HL-60 (cell line): ENCODE measurements around the gene ARPC5.

ENCODE experiments used
- GABPA ChIP-seq: IDR thresholded peaks from 2 replicates; pipeline ENCODE4 v1.6.1; 2012; ENCODE audit warnings: low read depth
- SPI1 ChIP-seq: IDR thresholded peaks from 2 replicates; pipeline ENCODE4 v1.6.1; 2012; ENCODE audit warnings: low read depth, mild to moderate bottlenecking, borderline replicate concordance
- TF ChIP-seq, protein P1 (sequence below): IDR thresholded peaks from one replicate; pipeline ENCODE4 v1.5.1; 2011; ENCODE audit warnings: low read length, control low read depth, inconsistent platforms; ENCODE audit not compliant: insufficient read depth
- TF ChIP-seq, protein P2 (sequence below): IDR thresholded peaks from 2 replicates; pipeline ENCODE4 v1.6.1; 2012; ENCODE audit warnings: low read depth; ENCODE audit not compliant: insufficient replicate concordance

DNA sequence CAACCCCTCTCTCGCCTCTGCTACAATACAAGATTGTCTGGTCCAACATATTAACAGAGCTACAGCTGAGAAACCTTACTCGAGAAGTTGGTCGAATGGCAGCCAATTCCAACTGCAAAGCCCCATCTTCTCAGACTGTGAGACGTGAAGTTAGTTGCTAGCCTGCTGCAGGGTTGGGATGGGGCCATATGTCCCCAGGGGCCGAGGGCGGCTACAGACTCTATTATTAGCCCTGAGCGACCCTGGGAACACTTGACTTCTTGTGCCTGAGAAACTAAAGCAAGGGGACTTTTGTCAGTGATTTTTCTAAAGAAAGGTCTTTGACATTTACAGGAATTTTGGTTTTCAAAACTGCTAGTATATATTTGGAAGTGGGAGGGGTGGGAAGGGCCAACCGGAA is 59.0 kb downstream of the ARPC5 start:
- TF ChIP-seq, protein P1, sequence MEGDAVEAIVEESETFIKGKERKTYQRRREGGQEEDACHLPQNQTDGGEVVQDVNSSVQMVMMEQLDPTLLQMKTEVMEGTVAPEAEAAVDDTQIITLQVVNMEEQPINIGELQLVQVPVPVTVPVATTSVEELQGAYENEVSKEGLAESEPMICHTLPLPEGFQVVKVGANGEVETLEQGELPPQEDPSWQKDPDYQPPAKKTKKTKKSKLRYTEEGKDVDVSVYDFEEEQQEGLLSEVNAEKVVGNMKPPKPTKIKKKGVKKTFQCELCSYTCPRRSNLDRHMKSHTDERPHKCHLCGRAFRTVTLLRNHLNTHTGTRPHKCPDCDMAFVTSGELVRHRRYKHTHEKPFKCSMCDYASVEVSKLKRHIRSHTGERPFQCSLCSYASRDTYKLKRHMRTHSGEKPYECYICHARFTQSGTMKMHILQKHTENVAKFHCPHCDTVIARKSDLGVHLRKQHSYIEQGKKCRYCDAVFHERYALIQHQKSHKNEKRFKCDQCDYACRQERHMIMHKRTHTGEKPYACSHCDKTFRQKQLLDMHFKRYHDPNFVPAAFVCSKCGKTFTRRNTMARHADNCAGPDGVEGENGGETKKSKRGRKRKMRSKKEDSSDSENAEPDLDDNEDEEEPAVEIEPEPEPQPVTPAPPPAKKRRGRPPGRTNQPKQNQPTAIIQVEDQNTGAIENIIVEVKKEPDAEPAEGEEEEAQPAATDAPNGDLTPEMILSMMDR, result no peak
- TF ChIP-seq, protein P2, sequence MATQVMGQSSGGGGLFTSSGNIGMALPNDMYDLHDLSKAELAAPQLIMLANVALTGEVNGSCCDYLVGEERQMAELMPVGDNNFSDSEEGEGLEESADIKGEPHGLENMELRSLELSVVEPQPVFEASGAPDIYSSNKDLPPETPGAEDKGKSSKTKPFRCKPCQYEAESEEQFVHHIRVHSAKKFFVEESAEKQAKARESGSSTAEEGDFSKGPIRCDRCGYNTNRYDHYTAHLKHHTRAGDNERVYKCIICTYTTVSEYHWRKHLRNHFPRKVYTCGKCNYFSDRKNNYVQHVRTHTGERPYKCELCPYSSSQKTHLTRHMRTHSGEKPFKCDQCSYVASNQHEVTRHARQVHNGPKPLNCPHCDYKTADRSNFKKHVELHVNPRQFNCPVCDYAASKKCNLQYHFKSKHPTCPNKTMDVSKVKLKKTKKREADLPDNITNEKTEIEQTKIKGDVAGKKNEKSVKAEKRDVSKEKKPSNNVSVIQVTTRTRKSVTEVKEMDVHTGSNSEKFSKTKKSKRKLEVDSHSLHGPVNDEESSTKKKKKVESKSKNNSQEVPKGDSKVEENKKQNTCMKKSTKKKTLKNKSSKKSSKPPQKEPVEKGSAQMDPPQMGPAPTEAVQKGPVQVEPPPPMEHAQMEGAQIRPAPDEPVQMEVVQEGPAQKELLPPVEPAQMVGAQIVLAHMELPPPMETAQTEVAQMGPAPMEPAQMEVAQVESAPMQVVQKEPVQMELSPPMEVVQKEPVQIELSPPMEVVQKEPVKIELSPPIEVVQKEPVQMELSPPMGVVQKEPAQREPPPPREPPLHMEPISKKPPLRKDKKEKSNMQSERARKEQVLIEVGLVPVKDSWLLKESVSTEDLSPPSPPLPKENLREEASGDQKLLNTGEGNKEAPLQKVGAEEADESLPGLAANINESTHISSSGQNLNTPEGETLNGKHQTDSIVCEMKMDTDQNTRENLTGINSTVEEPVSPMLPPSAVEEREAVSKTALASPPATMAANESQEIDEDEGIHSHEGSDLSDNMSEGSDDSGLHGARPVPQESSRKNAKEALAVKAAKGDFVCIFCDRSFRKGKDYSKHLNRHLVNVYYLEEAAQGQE, result no peak
- no peak for TF ChIP-seq GABPA
- no peak for TF ChIP-seq SPI1
